Measurements from ENCODE around the gene NFATC1. TPM values are rescaled to one million over a fixed set of nuclear protein-coding genes. Genes with fewer than 3 reads are reported as not detected.
"Not testable (repeated sequence)": the region's sequence is repeated elsewhere in the genome, so short reads cannot be mapped to it uniquely, and the experiment has no call there.

Gene NFATC1
- total RNA-seq, 1 experiment from 2014 or later: not detected

- DNase-seq (ENCODE audit: low read depth): no peak
Measured at GRCh38 chr18:79375441-79376154, 20.1 kb upstream of the NFATC1 start.

- DNase-seq (ENCODE audit: low read depth): not testable (repeated sequence)
Measured at GRCh38 chr18:79376661-79377060, 19.1 kb upstream of the NFATC1 start.

- DNase-seq (ENCODE audit: low read depth): no peak
Measured at GRCh38 chr18:79377187-79377891, 18.4 kb upstream of the NFATC1 start.

GRCh38 chr18:79378536-79379250 lies 17.0 kb upstream of the NFATC1 start:
- DNase-seq (ENCODE audit: low read depth): peak; percentile 11

GRCh38 chr18:79379251-79379905 lies 16.4 kb upstream of the NFATC1 start:
- no peak for DNase-seq (ENCODE audit: low read depth)

- DNase-seq (ENCODE audit: low read depth): no peak
Measured at GRCh38 chr18:79379931-79380815, 15.6 kb upstream of the NFATC1 start.

GRCh38 chr18:79380816-79381806 lies 14.6 kb upstream of the NFATC1 start:
- DNase-seq (ENCODE audit: low read depth): peak; percentile 21

- DNase-seq (ENCODE audit: low read depth): no peak
Measured at GRCh38 chr18:79381811-79382311, 13.9 kb upstream of the NFATC1 start.

GRCh38 chr18:79382681-79383387 lies 12.9 kb upstream of the NFATC1 start:
- DNase-seq (ENCODE audit: low read depth): no peak

GRCh38 chr18:79383388-79384056 lies 12.2 kb upstream of the NFATC1 start:
- no peak for DNase-seq (ENCODE audit: low read depth)

GRCh38 chr18:79384151-79384807 lies 11.5 kb upstream of the NFATC1 start:
- peak; percentile 6 for DNase-seq (ENCODE audit: low read depth)

- DNase-seq (ENCODE audit: low read depth): no peak
Measured at GRCh38 chr18:79384834-79385233, 10.9 kb upstream of the NFATC1 start.

GRCh38 chr18:79385326-79385707 lies 10.4 kb upstream of the NFATC1 start:
- DNase-seq (ENCODE audit: low read depth): no peak

- DNase-seq (ENCODE audit: low read depth): no peak
Measured at GRCh38 chr18:79385708-79386341, 9.9 kb upstream of the NFATC1 start.

GRCh38 chr18:79386547-79386946 lies 9.2 kb upstream of the NFATC1 start:
- no peak for DNase-seq (ENCODE audit: low read depth)

- DNase-seq (ENCODE audit: low read depth): no peak
Measured at GRCh38 chr18:79387214-79387613, 8.5 kb upstream of the NFATC1 start.

GRCh38 chr18:79387615-79388014 lies 8.1 kb upstream of the NFATC1 start:
- DNase-seq (ENCODE audit: low read depth): no peak

Measured in RPMI7951 (cell line).